ENCODE data around the gene HOXB8.

HOXB8 gene

DNA sequence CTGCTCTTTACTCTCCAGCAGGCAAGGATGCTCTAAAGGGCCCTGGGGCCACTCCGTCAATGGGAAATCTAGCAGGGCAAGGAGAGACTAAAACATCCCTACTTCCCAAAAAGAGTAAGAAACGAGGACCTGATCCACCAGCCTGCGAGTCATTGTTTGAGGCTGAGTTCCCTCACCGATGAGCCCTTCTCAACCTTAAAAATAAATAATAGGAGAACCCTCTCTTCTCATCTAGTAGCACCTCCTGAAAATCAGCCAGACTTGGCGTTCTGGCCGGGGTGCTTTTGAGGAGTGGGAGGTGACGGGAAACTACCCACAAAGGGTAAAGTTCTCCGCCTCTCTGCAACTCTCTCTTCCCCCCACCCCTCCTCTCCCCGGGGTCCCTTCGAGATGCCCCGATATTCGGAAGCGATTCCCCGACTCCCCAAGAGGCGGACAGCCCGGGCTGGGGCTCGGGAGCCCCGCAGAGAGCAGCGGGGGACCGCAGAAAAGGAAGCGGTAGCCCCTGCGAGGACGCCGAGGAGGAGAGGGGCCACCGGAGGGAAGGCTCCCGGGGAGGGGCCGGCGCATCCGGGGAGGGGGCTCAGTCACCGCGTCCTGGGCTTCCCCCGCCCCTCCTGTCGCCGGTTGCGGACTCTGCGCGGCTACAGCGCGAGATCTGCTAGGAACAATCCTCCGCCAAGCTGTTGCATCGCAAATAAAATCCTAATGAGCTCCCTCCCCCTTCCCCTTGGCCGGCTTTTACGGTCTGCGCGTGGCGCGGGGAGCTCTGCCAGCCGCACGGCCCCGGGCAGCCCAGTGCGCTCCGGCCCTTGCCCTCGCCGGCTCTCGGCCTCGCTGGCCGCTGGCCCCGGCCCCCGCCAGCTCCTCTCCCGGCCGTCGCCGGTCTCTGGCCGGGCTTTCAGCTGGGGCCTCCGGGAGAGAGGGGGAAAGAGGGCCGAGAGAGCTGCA is 9.7 kb upstream of the HOXB8 start:
- DNase-seq (ENCODE audit: low spot score), result peak; percentile 68

- DNase-seq (ENCODE audit: low spot score), result no peak
Measured at GRCh38 chr17:48624118-48624517, 9.0 kb upstream of the HOXB8 start.

- DNase-seq (ENCODE audit: low spot score), result no peak
Measured at GRCh38 chr17:48623583-48623982, 8.5 kb upstream of the HOXB8 start.

DNA sequence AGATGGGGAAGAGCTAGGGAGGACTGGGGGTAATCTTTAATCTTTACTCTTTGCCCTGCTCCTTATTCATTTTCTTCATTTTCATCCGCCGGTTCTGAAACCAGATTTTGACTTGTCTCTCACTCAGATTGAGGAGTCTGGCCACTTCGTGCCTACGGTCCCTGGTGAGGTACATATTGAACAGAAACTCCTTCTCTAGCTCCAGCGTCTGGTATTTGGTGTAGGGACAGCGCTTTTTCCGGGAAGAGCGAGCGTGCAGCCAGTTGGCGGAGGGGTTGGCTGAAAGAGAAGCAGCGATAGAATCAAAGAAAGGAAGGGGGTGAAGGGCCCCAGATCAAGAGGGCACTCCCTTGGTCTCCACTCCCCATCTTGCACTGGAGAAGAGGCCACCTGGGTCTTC is 7.8 kb upstream of the HOXB8 start:
- DNase-seq (ENCODE audit: low spot score), result no peak

- no peak for DNase-seq (ENCODE audit: low spot score)
Measured at GRCh38 chr17:48621410-48622392, 6.6 kb upstream of the HOXB8 start.

- no peak for DNase-seq (ENCODE audit: low spot score)
Measured at GRCh38 chr17:48620461-48621139, 5.5 kb upstream of the HOXB8 start.

DNA sequence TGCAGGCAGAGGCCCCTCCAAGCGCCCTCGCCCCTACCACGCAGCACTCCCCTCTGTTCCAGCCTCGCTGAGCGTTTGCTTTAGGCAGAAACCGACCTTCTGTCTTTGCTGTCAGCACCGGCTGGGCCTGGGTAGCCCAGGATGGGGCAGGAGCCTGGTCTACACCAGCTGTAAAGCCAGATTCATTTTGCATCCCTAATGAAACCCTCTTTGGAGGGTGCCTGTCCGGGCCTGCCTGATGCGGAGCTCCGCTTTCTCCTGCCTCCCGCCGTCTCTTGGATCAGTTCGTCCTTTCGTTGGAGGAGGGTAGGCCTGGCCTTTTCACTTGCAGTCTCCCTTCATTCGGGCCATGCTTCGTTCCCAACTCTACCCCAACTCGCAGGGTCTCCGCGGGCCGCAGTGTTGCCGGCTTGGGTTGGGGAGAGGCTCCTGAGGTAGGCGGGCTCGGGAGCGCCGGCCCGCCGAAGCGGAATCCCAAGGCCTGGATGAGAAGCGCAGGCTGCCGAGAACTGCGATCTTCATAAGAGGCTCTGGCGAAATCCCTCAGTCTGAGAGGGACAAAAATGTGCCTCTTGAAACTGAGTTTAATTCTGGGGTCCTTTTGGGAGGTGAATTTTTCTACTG is 4.8 kb upstream of the HOXB8 start:
- DNase-seq (ENCODE audit: low spot score), result no peak

DNA sequence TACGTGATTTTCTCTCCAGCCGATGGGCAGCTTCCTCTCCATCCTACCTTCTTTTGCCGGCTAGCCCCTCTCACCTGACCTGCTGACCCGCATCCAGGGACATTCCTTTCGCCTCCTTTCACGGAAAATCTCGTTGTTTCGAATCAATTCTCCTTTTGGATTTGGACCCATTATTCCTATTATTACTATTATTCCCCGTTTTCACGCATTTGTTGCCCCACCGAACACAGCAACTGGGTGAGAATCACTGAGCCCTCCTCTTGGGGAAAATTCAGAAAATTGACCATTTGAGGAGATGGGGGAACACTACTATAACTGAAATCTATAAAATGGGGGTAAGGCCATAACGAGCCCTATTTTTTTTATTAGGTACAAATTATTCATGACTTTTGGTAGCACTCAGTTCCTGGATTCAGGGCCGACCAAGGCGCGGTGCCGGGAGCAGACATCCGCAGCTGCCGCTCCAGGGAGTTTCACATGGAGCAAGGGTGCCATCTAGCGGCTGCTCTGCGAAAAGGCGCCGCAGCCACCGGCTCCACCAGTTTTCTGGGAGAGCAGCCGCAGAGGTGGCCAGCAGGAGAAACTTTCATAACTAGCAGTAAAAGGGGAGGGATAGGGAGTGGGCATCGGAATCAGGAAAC is 3.3 kb upstream of the HOXB8 start:
- DNase-seq (ENCODE audit: low spot score), result peak; percentile 97

- no peak for DNase-seq (ENCODE audit: low spot score)
Measured at GRCh38 chr17:48617471-48618255, 2.6 kb upstream of the HOXB8 start.

DNA sequence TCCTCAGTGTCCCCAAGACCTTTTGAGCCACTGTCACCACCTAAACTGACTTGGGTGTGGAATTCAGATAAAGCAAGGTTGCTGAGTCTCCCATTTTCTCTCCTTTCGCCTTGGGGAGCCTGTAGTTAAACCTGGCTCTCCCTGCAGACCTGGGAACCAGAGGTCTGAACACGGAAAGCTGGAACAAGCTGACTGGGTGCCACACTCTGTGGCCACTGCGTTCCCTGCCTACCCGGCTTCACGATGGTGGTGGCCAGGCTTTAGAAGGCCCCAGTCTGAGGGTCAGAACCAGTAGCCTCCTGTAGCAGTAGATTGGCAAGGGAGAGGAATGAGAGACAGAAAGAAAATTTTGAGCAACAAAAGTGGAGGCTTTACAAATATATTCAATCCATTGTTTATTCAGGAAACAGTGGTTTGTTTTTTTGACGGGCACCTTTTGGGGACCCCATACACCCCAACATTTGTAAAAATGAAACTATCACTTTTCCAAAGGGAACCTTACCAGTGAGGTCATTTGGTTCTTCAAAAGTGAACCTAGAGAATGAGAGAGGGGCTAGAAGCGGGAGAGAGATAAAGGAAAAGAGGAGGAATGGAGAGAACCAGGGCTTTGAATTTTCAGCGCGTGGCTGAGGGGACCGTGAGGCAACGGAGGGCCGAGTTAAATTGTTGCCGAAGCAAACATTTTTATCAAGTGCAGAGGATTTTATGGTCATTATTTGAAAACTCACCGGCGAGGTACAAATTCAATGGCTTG is 1.8 kb upstream of the HOXB8 start:
- DNase-seq (ENCODE audit: low spot score), result no peak

DNA sequence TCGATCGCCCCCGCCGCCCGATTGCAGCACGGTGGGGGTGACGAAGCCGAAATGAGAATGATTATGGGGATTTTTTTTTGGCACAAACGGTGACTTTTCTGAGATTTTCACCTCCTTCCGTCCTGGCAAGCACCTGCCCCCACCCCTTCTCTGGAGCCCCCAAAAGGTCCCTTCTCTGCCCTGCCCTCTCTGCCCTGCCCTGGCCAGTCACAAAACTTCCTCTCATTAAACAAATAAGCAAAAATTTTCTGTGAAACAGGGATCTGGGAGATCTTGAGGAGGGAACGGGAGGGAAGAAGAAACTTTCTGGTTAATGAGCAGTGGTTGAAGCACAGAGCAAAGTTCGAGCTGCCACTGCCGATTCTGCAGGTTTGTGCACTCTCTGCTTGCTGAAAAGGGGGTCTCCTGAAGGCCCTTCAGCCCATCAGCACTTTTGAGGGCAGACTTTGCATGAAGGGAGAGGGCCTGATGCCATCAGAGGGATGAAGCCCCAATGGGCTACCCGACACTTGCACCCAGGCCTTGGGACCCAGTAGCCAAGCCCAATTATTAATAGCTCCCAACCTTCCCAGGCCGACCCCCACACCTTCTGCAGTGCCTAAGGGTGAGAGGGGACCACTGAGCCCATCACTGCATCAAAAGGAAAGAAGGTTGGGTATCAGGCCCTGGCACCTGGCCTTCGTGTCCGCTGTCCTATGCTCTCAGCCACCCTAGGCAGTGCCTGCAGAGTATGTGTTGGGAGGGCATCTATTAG is 1.0 kb upstream of the HOXB8 start:
- no peak for DNase-seq (ENCODE audit: low spot score)

DNA sequence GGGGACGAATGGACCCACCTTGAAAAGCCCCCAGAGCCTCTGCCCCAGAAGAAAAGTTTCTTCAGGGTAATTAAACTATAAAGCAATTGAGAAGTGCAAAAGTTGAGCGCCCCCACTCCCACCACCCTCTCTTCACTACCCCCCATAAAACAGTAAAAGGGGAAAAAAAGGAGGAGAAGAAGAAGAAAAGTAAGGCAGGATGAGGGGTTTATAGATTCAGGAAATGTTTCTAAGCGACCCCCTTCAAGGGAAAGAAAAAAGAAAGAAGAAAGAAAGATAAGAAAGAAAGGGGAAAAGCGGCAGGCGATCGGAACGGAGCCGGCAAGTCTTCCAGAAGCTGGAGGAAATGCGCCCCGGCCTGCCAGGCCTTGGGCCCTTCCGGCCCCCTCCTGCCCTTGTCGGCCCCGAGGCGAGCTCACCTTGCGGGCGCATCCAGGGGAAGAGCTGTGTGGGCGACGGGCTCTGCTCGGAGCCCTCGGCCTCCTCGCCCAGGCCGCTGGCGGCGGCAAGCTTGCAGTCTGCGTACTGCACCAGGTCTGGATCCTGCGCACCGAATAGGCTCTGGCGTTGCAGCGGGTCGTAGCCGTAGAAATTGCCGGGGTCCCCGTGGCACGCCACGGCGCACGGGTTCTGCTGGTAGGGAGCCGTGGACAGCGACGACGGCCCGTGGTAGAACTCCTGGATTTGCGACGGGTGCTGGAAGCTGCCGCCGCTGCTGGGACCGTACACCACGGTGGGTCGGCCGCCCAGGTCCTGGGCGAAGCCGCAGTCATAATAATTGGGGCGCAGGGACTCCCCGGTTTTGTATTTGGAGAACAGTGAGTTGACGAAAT is 1.0 kb downstream of the HOXB8 start:
- DNase-seq (ENCODE audit: low spot score), result no peak

DNA sequence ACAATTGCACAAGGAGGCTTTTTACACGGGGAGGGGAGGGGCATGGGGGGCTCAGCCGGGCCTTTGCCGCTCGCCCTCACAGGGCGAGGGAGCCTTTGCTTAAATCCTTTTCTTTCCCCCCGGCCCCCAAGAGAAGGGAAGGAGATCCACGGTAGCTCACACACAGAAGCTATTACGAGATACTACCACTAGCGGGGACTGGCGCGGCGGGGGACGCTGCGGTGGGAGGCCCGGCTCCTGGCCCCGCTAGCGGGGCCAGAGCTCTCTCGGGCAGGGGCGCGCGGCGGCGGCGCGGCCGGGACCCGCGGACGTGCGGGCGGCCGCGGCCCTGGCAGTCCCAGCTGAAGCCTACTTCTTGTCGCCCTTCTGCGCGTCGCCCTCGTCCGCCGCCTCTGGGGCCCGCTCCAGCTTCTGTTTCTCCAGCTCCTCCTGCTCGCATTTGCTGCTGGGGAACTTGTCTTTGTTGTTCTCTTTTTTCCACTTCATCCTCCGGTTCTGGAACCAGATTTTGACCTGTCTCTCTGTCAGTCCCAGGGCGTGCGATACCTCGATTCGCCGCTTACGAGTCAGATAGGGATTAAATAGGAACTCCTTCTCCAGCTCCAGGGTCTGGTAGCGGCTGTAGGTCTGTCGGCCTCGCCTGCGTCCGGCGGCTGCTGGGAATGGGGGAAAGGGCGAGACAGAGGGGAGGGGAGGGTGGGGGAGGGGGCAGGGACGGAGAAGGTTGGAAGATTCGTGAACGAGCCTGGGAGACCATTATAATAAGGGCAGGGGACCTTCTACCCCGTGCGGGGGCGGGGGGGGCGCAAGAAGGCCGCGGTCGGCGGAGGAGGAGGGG is 2.0 kb downstream of the HOXB8 start:
- DNase-seq (ENCODE audit: low spot score), result peak; percentile 80

DNA sequence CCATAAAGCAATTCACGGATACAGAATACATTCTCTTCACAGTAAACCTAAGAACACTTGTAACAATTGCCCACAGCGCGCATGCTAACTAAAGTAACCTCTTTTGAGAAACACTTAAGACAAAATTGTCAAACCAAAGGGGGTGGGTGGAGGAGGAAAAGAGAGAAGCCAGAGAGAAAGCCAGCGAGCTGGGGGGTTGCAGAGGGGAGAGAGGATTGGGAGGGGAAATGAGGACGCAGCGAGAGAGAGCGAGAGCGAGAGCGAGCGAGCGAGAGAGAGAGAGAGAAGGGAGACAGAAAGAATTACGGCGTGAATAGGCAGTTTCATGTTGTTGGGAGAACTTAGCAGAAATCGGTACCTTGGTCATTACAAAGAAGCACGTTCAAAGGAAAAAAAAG is 2.6 kb downstream of the HOXB8 start:
- DNase-seq (ENCODE audit: low spot score), result no peak

- DNase-seq (ENCODE audit: low spot score), result no peak
Measured at GRCh38 chr17:48611681-48612455, 3.2 kb downstream of the HOXB8 start.

- DNase-seq (ENCODE audit: low spot score), result no peak
Measured at GRCh38 chr17:48611213-48611612, 3.9 kb downstream of the HOXB8 start.
